Epithelial cell of prostate (primary cell): Measurements from ENCODE around the gene CLMN.

ENCODE experiments used
- DNase-seq: peaks from one replicate; pipeline ENCODE4 v3.0.0-alpha.2; 2011; ENCODE audit warnings: low read depth, low spot score
- H3K27ac ChIP-seq: fragments of 450-650 bp; 2 replicates; pipeline ENCODE4 v1.5.1; 2017; ENCODE audit warnings: mild to moderate bottlenecking

The CLMN gene

GRCh38 chr14:95252219-95252618 lies 67.5 kb downstream of the CLMN start:
- DNase-seq, result no peak
- no peak overlapping the region for H3K27ac ChIP-seq

DNA sequence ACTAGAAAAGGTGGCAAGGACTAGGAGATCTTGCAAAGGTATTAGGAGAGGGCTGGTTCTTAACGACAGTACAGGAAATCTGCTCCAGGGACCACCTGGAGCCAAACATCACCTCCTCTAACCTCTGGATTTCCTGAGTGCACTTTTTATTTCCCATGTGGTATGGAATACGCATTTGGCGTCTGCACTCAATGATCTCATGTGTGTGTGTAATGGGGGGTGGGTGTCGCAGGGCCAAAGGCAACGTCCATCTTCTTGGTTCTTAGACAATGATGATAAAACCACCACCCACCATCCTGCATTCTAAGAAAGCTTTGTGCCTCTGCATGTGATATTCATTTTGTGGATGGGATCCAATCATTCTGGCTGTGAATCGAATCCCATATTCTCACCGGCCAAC lies 68.8 kb downstream of the CLMN start:
- DNase-seq, result no peak
- no peak overlapping the region for H3K27ac ChIP-seq

DNA sequence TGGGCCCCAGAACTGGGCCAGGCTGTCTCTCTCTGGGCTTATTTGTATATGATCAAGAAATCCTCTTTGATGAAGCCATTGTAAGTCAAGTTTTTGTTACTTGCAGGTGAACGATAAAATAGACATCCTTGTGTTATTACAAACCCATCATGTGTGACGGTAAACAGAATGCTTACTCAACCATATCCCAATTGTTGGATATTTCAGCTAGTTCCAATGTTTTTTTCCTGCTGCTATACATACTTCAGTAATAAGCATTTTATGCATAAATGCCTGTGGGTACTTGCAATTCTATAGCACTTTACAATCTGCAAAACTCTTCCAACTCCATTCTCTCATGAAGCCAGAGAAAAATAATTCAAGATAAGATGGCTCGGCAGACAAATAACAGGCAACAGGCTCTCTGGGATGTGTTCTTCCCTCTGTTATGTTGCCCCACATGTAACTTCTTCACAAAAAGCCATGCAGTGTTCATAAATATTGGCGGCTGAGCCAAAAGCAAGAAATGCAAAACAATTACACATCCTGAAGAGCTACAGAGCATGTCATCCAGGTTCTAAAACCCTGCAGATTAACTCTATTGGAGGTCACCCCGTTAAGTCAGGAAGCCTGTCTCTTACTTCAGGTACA lies 69.5 kb downstream of the CLMN start:
- DNase-seq, result no peak
- H3K27ac ChIP-seq, result no peak overlapping the region

- H3K27ac ChIP-seq, result no peak overlapping the region
- no peak for DNase-seq
Measured at GRCh38 chr14:95248432-95248831, 71.3 kb downstream of the CLMN start.

GRCh38 chr14:95246870-95247269 lies 72.8 kb downstream of the CLMN start:
- H3K27ac ChIP-seq, result no peak overlapping the region
- DNase-seq, result no peak

DNA sequence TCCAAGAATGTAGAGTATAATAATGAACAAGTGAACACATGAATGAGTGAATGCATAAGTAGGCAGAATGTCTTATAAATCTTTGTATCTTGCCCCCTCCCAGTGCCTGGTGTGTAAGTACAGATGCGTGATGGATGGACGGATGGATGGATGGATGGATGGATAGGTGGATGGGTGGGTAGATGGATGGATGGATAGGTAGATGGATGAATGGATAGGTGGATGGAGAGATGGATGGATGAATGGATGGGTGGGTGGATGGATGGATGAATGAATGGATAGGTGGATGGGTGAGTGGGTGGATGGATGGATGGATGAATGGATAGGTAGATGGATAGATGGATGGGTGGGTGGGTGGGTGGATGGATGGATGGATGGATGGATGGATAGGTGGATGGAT lies 74.4 kb downstream of the CLMN start:
- no peak for DNase-seq
- H3K27ac ChIP-seq, result no peak overlapping the region

DNA sequence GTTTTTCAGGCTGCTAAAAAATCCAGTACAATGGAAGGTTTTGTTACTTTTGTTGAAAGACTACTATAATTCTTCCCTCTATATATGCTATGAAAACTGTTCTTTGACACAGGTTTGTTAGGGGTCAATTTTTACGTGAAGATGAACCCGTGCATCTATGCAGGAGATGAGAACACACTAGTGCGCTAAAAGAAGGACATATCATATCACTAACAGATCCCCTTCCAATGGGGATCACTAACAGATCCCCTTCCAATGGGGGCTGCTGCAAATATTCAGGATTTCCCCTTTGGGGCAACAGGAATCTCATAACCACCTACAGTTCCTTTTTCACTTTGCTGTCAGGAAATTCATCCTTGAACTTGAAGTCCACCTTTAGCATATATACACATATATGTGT lies 75.1 kb downstream of the CLMN start:
- H3K27ac ChIP-seq, result no peak overlapping the region
- DNase-seq, result no peak

DNA sequence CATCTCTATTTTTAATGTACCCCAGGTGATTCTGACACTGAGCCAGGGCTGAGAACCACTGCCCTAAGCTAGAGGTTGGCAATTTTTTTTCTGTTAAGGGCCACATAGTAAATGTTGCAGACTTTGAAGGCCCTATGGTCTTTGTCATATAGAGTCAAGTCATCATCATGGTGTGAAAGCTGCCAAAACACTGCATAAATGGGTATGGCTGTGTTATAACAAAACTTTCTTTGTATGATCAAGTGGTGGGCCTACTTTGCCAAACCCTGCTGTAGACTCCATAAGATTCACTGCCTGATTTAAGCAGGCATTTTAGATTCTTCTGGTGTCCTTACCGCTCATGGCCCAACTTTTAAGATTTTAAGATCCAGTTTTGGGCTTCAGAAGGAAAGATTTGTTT lies 76.8 kb downstream of the CLMN start:
- H3K27ac ChIP-seq, result no peak overlapping the region
- no peak for DNase-seq

- DNase-seq, result no peak
- no peak overlapping the region for H3K27ac ChIP-seq
Measured at GRCh38 chr14:95240859-95241813, 78.6 kb downstream of the CLMN start.

DNA sequence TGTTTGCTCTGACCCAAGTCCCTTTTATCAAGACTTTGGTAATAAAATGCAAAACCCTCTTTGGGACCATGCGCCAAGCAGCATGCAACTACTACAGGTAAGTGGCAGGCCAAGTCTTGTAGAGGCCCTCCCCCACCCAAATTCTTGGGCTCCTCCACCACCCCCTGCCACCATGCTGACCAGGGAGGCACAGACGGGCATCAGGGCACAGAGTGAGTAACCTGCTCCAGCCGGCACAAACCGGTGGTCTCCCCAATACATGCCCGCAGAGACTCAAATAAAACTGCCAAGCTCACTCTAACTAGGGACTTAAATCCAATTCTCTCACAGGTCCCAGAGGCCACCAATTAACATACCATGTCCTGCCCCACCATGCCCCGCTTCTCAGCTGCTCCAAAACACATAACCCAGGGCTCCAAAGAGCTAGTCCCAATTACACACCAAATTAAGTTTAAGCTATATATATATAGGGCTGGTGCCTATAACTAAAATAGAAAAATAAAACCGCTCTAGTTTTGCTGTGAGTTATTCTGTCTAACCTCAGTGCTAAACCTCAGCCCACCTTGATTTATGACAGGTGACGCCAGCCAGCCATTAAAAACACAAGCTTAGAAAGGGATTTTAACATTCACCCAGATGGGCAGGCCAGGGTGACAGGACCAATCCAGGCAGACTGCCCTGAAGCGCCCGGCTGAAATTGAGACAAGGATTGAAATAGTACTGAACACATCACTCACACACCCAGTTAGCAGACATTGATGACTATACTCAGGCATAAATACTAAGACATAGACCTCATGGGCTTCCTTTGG lies 81.0 kb downstream of the CLMN start:
- no peak overlapping the region for H3K27ac ChIP-seq
- no peak for DNase-seq

DNA sequence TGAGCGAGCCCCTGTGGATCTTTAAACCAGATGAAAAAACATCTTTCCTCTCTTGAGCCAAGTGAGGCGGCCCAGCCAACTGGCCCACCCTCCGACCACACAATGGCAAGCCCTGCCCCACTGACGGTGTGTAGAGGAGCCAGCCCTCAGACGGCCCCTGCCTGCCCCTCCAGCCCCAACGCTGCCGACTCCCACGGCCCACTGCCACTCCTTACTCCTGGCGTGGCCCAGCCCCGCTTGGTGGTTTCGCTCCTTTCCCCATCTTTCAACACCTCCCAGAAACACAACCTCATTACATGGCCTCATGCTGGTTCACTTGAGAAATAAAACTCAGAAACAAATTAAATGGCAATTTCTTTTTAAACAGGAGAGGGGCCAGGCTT lies 81.8 kb downstream of the CLMN start:
- DNase-seq, result no peak
- no peak overlapping the region for H3K27ac ChIP-seq

GRCh38 chr14:95237121-95237957 lies 82.4 kb downstream of the CLMN start:
- H3K27ac ChIP-seq, result no peak overlapping the region
- no peak for DNase-seq

DNA sequence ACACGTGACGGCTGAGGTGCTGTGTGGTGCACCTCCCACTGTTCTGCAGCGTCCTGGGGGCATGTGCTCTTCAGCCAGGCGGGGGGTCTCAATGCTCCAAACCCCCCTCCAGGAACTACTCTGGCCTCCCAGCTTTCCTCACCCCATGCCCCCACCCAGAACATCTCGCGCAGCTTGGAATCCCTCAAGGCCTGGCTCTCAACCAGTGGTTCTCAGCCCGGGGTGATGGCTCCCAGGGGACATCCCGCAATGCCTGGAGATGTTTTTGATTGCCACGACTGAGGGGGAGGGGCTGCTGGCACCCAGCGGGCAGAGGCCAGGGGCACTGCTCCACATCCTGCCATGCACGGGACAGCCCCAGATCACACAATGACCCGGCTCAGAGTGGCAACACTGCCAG lies 83.5 kb downstream of the CLMN start:
- DNase-seq, result no peak
- H3K27ac ChIP-seq, result no peak overlapping the region

DNA sequence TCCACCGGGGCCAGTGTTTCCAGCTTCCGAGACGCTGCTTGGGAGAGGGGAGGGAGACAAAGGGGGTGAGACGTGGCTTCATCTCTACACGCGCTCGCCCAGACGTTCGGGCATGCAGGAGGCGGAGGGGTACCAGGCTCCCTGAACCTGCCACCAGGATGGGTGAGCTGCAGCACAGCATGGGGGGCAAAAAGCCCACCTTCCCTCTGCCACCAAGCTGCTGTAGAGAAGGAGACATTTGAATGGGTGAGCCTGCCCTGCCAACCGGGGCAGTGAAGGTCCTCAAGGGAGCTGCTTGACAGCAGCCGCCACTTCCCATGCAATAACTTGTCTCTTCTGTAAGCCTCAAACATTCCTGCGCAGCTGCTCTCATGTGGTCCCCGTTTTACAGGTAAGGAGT lies 83.9 kb downstream of the CLMN start:
- H3K27ac ChIP-seq, result no peak overlapping the region
- DNase-seq, result no peak

DNA sequence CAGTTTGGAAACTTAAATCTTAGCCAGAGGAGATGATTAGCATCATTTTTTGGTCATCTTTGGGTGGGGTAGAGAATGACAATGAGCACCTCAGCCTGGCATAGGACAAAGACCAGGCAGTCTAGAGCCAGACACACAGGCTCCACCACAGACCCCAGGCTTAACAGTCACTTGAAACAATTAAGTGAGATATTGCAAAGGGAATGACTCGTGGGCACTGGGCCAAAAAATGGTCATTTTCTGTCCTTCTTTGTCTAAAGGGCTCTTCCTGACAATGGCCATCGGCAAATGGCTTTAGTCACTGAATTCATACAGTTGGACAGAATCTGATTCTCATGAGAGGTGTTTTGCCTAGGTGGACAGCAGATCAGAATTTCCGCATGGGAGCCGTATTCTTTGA lies 84.4 kb downstream of the CLMN start:
- no peak overlapping the region for H3K27ac ChIP-seq
- no peak for DNase-seq

GRCh38 chr14:95234426-95234825 lies 85.3 kb downstream of the CLMN start:
- no peak for DNase-seq
- no peak overlapping the region for H3K27ac ChIP-seq

- no peak overlapping the region for H3K27ac ChIP-seq
- no peak for DNase-seq
Measured at GRCh38 chr14:95233702-95234241, 85.9 kb downstream of the CLMN start.

DNA sequence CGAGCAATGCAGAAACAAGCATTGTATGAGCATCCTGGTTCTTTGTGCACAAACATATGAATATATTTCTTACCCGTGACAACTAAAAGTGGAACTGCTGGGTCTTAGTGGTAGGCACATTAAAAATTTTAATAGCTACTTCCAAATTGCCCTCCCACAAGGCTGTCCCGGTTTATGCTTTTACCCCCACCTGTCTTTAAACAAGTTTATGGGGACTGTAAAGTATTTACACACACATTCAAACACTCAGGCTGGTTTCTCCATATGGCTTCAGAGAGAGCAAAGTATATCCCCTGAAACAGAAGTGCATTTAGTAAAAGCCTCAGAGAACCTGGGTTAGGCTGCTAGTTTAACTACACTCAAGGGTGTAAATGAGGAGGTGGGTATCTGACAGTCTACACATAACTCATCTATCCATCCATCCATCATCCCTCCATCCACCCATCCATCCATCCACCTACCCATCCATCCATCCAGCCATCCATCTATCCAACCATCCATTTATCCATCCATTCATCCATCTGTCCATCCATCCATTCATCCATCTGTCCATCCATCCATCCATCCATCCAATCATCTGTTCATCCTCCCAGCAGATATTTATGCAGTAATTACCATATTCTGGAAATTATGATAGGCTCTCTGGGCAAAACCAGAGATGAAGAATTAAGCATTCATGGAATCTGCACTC lies 86.7 kb downstream of the CLMN start:
- DNase-seq, result no peak
- H3K27ac ChIP-seq, result no peak overlapping the region

GRCh38 chr14:95231966-95232633 lies 87.6 kb downstream of the CLMN start:
- no peak for DNase-seq

More at GRCh38 chr14:95231966-95232633, 87.6 kb downstream of the CLMN start:
- H3K27ac ChIP-seq, result no peak overlapping the region
